Tongue (tissue), 2 donors: Measurements from ENCODE around the gene FTL. TPM values are rescaled to one million over a fixed set of nuclear protein-coding genes. Genes with fewer than 3 reads are reported as not detected.

Source experiments
- DNase-seq: peaks from one replicate; pipeline ENCODE4 v3.0.0-alpha.2; 2015
- total RNA-seq: library from RNA; depleted of rRNA; stranded (reverse); fragments of >200 nt; gene quantifications from one replicate; pipeline ENCODE4 v1.2.3, GENCODE V29; 2014

FTL gene
- total RNA-seq, 1 donor from 2014 or later = 430 TPM

DNA sequence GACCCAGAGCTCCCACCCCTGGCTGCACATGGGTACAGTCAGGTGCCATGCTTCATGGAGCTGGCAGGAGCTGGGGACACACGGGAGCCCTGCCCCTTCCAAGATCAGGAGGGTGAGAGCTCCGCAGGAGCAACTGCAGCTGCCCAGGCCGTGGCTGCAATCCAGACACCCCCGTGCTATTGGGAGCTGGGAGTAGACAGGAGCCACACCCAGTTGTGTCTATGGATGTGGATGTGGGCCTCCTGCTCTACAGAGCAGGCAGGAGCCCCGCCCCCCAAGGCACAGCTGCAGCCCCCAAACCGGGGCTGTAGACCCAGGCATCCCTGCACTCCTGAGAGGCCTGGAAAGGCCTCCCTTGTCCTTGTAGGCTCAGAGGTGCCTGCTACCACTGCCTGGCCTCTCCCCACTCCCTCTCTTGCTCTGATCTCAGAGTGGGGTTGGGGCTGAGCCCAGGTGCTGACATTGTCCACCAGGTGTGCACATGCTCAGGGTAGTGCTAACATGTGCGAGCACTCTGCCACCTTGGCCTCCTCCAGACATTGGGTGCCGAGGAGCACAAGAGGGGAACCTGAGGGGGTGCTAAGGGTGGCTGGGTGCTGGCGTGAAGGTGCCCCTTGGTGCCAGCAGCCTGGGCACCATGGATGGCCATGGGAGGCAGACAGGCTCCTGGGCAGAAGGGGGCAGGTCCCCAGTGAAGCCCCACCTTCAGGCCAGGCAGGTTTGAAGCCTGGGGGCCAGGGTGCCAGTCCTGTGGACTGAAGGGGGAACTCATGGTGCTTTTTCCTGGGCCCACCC lies 18.4 kb upstream of the FTL start:
- peak; percentile 57 for DNase-seq

DNA sequence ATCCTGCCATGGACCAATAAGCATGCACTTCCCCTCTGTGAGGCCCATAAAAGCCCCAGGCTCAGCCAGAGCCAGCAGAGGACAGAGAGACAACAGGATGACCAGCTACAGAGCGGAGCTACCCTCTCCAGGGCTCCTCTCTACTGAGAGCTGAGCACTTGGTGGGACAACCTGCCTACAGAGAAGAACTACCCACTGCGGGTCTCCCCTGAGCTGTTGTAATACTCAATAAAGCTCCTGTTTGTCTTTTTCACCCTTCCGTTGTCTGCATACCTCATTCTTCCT lies 17.9 kb upstream of the FTL start:
- no peak for DNase-seq

DNA sequence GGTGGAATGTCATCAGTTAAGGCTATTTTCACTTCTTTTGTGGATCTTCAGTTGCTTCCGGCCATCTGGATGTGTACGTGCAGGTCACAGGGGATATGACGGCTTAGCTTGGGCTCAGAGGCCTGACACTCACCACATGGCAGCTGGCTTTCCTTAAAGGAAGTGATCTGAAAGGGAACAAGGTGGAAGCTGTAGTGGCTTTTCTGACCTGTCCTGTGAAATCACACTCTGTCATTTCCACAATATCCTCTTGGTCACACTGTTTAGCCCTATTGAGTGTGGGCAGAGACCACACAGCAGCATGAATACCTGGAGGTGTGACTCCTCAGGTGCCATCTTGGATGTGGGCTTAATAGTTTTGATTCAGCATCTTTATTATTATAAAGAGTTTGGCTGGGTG lies 14.9 kb upstream of the FTL start:
- no peak for DNase-seq

DNA sequence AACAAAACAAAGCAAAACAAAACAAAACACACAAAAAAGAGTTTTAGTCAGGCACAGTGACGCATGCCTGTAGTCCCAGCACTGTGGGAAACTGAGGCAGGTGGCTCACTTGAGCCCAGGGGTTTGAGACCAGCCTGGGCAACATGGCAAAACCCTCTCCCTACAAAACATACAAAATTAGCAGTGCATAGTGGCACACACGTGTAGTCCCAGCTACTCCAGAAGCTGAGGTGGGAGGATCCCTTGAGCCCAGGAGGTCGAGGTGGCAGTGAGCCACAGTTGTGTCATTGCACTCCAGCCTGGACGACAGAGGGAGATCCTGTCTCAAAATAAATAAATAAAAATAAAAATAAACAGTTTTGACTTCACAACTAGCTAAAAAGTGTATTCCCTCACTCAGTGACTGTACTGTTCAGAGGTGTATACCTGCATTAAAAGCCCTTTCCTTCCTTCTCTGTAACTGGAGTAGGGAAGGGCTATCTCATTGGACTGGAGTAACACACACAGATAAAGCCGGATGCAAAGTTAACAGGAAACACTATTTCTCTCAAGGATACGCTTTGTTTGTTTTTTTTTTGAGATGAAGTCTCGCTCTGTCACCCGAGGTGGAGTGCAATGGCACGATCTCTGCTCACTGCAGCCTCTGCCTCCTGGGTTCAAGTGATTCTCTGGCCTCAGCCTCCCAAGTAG lies 14.1 kb upstream of the FTL start:
- no peak for DNase-seq

DNA sequence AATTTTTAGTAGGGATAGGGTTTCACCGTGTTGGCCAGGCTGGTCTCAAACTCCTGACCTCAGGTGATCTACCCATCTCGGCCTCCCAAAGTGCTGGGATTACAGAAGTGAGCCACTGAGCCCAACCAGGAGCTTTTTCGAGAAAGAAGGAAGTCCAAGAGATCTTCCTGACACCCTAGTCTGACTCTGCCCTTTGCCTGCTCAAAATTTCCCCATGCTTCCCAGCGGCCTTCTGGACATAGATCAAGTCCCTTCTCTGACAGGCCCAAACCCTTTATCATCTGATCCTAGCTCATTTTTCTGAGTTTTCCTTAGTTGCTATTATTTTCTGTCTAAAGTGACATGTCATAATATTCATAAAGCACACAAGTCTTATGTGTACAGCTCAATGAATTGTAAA lies 12.0 kb upstream of the FTL start:
- no peak for DNase-seq

DNA sequence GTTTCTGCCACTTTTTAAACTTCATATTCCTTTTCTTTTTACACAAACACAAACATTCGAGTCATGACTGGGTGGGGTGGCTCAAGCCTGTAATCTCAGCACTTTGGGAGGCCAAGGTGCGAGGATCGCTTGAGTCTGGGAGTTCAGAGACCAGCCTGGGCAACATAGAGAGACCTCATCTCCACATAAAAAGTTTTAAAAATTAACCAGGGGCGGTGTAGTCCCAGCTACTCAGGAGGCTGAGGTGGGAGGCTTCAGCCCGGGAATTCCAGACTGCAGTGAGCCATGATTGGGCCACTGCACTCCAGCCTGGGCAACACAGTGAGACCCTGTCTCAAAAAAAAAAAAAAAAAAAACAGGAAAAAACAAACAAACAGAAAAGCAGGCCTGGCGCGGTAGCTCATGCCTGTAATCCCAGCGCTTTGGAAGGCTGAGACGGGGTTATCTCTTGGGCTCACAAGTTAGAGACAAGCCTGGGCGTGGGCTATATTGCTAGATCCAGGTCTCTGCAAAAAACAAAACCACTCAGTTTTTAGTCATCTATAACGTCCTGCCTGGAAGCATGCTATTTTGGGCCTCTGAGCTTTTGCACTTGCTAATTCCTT lies 11.0 kb upstream of the FTL start:
- no peak for DNase-seq

DNA sequence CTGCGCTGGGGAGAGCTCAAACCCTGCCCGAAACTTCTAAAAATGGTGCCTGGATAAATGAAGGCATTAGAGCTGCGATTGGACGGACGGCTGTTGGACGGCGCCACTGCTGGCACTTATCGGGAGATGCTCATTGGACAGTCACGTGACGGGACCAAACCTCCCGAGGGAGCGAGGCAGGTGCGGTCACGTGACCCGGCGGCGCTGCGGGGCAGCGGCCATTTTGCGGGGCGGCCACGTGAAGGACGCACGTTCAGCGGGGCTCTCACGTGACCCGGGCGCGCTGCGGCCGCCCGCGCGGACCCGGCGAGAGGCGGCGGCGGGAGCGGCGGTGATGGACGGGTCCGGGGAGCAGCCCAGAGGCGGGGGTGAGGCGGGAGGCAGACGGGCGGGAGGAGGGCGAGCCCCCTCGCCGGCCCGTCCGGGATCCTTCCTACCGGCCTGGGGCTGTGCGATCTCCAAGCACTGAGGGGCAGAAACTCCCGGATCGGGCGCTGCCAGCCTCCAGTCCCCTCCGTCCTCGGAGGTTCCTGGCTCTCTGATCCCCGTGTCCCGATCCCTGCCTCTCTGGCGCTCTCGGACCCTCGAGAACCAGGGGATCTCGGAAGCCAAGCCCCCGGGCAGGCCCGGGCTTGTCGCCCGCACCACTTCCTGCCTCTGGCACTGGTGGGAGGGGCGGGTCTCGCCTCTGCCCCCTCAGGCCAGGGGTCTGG lies 10.4 kb upstream of the FTL start, which contains the start of gene BAX:
BAX (plus strand) TSS at position 281 of the 713 bp plus-strand sequence; CDS start at position 335, 54 bp downstream.
- peak; percentile 99 for DNase-seq

DNA sequence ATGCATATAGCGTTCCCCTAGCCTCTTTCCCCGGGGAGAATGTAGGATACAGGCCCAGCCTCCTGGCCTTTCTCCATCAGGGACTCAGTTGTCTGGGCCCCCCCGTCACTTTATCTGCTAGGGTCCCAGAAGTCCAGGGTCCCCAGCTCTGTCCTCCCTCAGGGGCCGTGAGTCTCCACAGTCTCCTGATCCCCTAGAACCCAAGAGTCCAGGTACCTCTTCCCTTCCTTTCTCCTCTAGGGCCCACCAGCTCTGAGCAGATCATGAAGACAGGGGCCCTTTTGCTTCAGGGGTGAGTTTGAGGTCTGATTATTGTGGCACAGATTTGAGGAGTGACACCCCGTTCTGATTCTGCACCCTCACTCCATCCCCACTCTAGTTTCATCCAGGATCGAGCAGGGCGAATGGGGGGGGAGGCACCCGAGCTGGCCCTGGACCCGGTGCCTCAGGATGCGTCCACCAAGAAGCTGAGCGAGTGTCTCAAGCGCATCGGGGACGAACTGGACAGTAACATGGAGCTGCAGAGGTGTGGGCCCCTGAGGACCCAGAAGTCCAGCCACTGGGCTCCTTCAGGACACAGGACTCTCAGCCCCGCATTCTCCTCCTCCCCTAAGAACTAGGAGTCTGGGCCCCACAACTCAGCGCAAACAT lies 9.7 kb upstream of the FTL start:
- DNase-seq = no peak

DNA sequence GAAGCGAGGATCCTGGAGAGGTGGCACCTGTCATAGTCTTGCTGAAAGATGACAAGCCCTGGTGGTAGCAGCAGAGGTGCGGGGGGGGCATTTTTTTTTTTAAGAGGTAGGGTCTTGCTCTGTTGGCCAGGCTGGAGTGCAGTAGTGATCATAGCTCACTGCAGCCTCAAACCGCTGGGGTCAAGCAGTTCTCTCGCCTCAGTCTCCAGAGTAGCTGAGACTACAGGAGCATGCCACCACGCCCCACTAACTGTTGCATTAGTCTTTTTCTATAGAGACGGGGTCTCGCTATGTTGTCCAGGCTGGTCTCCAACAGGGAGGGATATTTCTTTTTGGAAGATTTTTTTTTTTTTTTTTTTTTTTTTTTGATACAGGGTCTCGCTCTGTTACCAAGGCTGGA lies 7.1 kb upstream of the FTL start:
- DNase-seq = no peak

DNA sequence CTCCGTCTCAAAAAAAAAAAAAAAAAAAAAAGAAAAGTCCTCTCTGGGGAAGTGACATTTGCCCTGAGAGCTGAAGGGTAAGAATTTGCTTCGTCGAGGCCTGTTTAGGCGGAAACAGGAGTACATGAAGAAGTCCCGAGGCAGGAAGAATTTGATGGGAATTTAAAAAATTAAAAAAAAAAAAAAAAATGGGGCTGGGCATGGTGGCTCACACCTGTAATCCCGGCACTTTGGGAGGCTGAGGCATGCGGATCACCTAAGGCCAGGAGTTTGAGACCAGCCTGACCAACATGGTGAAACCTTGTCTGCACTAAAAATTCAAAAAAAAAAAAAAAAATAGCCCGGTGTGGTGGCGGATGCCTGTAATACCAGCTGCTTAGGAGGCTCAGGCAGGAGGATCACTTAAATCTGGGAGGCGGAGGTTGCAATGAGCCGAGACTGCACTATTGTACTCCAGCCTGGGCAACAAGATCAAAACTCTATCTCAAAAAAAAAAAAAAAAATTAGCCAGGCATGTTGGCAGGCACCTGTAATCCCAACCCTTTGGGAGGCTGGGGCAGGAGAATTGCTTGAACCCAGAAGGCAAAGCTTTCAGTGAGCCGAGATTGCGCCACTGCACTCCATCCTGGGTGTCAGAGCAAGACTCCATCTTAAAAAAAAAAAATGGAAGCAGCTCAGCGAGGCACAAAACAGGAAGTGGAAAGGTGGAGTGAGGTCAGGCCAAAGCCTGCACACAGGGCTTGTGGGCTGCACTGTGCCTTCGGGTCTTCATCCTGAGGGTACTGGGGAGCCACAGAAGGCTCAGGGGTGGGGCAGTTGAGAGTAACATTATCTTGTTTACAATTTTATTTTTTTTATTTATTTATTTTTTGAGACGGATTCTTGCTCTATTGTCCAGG lies 5.5 kb upstream of the FTL start:
- no peak for DNase-seq

DNA sequence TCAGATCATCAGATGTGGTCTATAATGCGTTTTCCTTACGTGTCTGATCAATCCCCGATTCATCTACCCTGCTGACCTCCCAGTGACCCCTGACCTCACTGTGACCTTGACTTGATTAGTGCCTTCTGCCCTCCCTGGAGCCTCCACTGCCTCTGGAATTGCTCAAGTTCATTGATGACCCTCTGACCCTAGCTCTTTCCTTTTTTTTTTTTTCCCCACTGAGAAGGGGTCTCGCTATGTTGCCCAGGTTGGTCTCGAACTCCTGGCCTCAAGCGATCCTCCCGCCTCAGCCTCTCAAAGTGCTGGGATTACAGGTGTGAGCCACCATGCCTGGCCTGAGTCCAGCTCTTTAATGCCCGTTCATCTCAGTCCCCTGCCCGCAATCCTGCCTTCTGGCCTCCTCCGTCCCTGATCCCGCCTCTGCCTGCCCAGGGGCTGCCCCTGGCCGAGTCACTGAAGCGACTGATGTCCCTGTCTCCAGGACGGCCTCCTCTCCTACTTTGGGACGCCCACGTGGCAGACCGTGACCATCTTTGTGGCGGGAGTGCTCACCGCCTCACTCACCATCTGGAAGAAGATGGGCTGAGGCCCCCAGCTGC lies 4.0 kb upstream of the FTL start:
- DNase-seq = no peak

DNA sequence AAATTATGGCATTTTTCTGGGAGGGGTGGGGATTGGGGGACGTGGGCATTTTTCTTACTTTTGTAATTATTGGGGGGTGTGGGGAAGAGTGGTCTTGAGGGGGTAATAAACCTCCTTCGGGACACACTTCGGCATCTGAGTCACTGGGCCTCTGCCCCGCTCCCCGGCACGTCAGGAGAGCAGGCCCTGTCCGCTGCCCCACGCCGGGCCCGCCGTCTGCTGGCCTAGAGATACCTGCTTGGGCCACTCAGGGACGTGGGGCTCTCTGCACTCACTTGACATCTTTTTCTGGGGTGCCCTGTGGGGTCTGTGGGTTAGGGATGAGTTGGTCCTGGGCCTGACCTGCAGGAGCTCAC lies 3.5 kb upstream of the FTL start:
- no peak for DNase-seq

DNA sequence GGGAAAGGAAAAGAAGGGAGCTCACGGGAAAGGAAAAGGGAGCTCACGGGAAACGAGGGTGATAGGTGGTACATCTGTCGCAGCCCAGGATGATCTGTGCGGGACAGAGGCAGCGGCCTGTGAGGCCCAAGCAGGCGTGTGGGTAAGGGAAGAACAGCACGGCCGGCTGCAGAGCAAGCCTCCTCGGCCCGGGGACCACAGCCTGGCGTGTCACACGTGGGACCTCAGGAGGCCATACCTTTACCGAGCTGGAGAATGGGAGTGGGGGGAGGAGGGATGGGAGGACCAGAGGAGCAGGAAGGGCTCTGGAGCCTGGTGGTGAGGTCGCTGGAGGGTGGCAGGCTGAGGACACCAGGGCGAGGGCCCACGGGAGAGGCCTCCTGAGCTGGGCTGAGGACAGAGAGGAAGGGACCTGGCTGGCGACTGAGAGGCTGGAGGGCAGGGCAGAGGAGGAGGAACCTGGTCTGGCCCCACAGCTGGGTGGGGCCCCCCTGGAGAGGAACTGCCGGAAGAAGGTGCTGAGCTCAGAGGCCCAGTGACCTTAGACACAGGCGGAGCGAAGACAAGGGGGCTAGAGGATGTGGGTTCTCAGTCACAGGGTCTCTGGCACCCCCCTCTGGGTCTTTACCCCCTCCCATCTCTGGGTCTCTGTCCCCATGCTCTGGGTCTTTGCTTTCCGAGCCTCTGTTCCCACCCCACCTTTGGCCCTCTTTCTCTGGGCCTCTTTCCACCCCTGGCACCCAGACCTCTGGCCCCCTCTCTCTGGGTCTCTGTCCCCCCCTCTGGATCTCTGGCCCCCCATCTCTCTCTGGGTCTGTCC lies 2.9 kb upstream of the FTL start:
- no peak for DNase-seq

DNA sequence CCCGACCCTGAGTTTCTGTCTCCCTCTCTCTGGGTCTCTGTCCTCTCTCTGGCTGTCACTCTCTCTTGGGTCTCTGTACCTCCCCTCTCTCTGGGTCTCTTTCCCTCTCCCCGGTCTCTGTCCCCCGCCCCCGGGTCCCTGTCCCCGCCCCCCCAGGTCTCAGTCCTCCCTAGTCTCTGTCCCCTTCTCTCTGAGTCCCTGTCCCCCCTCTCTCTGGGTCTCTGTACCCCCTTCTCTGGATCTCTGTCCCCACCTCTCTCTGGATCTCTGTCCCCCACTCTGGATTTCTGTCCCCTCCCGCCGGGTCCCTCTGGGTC lies 2.3 kb upstream of the FTL start:
- no peak for DNase-seq

DNA sequence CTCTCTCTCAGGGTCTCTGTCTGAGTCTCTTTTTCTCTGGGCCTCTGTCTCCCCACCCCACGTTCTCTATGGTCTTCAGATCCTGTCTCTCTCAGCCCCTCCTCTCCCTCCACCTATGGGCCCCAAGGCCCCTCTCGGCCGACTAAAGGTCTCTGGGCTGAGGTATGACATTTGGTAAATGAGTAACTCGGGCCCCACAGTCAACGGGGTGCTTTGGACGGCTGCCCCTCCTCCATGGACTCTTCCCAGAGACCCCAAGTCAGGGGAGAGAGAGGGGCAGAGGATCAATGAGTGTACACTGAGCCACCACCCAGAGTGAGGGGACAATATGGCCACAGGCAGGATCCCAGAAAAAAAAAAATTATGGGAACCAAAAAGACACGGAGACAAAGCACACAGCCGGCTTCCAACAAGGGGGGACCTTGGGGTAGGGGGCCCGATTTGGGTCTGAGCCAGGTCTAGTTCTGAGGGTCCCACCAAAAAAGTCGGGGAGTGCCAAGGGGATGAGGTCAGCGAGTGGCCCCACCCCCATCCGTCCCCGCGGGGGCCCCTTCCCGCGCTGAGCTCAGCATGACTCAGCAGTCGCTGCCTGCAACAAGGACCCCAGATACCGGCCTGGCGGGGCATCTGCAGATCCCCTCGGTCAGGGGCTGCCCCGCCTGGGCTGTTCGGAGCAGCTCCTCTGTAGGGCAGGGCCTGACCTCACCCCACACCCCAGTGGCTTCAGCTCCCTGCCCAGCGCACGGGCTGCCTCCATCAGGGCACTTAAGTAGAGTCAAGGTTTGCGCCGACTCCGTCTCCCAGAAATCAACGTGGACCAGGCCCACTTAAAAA lies 1.5 kb upstream of the FTL start:
- DNase-seq = peak; percentile 76

DNA sequence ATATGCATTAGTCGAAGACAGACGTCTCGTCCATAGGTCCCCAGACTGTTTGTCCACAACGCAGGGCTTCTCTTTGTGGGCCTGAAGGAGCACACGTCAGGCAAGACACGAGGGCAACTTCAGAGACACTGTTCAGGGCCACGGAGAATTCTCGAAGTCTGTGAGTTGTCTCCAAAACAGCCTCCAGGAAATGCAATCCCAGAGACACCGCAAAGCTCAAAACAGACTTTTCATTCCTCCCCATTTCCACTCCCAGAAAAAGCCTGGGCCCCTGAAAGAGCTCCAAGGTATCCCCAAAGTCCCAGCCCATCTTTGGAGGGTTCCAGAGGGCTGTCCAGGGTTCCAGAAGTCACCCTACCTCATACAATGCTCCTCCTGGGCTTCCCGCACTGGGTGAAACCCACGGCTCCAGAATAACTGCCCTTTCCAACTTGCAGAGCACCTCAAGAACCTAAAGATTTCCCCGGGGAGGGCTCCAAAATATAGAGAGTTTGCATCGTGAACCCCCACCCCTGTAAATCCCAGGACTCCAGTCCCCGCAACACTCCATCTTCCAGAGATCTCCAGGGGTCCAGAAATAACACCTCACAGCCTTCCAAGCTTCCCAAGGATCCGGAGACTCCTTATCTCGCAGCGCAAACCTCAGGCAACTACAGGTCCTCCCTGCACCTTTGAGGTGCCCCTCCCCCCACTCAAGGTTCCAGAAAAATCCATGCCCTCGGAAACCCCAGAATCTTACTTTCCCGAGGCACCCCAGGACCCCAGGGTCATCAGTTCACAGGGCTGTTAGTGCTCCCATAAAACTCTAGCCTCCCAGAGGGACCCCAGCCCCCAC lies 687 bp upstream of the FTL start:
- peak; percentile 40 for DNase-seq

DNA sequence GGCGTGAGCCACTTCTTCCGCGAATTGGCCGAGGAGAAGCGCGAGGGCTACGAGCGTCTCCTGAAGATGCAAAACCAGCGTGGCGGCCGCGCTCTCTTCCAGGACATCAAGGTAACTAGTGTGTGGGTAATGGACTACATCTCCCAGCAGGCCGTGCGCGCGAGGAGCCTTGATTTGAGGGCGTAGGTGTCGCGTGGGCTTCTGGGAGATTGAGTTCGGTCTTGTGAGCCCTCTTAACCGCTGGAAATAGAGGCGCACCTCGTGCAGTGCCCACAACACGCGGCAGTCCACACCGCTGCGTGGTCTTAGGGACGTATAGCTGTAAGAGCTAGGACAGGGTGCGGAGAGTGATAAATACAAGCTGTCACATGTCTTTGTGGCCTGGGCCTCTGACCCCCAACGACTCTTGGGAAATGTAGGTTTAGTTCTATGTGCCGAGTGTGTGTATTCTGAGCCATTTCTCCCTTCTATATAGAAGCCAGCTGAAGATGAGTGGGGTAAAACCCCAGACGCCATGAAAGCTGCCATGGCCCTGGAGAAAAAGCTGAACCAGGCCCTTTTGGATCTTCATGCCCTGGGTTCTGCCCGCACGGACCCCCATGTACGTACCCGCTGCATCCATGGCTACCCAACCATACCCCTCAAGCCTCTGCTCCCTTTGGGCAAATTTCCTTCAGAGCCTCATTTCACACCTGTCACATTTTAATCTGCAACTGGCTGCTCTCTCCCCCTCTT lies 864 bp downstream of the FTL start:
- peak; percentile 95 for DNase-seq
